Endodermal cell (in vitro differentiated cells): ENCODE measurements around the gene ERBB4. TPM values are rescaled to one million over a fixed set of nuclear protein-coding genes. Genes with fewer than 3 reads are reported as not detected.
A peak's percentile ranks its signal among the peaks of the same experiment; 100 is the strongest.

Experiments
- DNase-seq: peaks from one replicate; pipeline ENCODE4 v3.0.0-alpha.2; 2017
- H3K27ac ChIP-seq: 2 replicates; pipeline ENCODE4 v1.5.1; 2013; ENCODE audit warnings: mild to moderate bottlenecking, low read depth, low read length, moderate library complexity
- H3K27me3 ChIP-seq: 2 replicates; pipeline ENCODE4 v1.6.1; 2013; ENCODE audit warnings: mild to moderate bottlenecking, low read length, moderate library complexity; ENCODE audit not compliant: insufficient read depth, control insufficient read depth, poor library complexity, severe bottlenecking
- H3K36me3 ChIP-seq: 2 replicates; pipeline ENCODE4 v1.7.0; 2013; ENCODE audit warnings: mild to moderate bottlenecking, low read length, moderate library complexity; ENCODE audit not compliant: control insufficient read depth, insufficient read depth
- H3K4me1 ChIP-seq: one replicate; pipeline ENCODE4 v1.7.0; 2013; ENCODE audit warnings: low read length; ENCODE audit not compliant: control insufficient read depth, insufficient read depth
- H3K4me3 ChIP-seq: 2 replicates; pipeline ENCODE4 v1.5.1; 2013; ENCODE audit warnings: mild to moderate bottlenecking, low read length, moderate library complexity
- H3K9ac ChIP-seq: 2 replicates; pipeline ENCODE4 v1.6.1; 2013; ENCODE audit warnings: mild to moderate bottlenecking, low read length, moderate library complexity; ENCODE audit not compliant: poor library complexity, severe bottlenecking; ENCODE audit errors: extremely low read depth
- H3K9me3 ChIP-seq: 2 replicates; pipeline ENCODE4 v1.6.1; 2013; ENCODE audit warnings: mild to moderate bottlenecking, low read length, moderate library complexity; ENCODE audit not compliant: control insufficient read depth
- H3K27ac Mint-ChIP-seq: 2 replicates; pipeline ENCODE4 v1.8.0; 2020; ENCODE audit warnings: mixed read lengths
- H3K27me3 Mint-ChIP-seq: 2 replicates; pipeline ENCODE4 v1.8.0; 2021; ENCODE audit warnings: mild to moderate bottlenecking, mixed read lengths; ENCODE audit not compliant: insufficient read depth
- H3K36me3 Mint-ChIP-seq: 2 replicates; pipeline ENCODE4 v1.8.0; 2020; ENCODE audit warnings: low read depth, mixed read lengths
- H3K4me1 Mint-ChIP-seq: 2 replicates; pipeline ENCODE4 v1.8.0; 2020; ENCODE audit warnings: mixed read lengths
- H3K4me3 Mint-ChIP-seq: 2 replicates; pipeline ENCODE4 v1.8.0; 2020; ENCODE audit warnings: mild to moderate bottlenecking, moderate library complexity, mixed read lengths
- H3K9me3 Mint-ChIP-seq: 2 replicates; pipeline ENCODE4 v1.8.0; 2020; ENCODE audit warnings: mild to moderate bottlenecking, mixed read lengths
- WGBS, 2 experiments: methylation state at CpG; one replicate each; pipeline versions ENCODE4 v1.1.5 to v1.1.7; 2013; ENCODE audit warnings: missing lambda C conversion rate in 2 of 2, mixed read lengths in 1 of 2; ENCODE audit not compliant: insufficient coverage in 1 of 2, insufficient read length in 1 of 2; 5-methylcytosine and 5-hydroxymethylcytosine counted together
- total RNA-seq, 2 donors: library from RNA; stranded (reverse); fragmentation: NEBNext Ultra II Directional in 1 of 2; extraction: Animal tissue kit (Norgen Biotek cat#: 25700) in 1 of 2; gene quantifications; 2 replicates in 1 of 2; 3 replicates in 1 of 2; pipeline ENCODE4 v1.2.1, GENCODE V29; 2021
- TF ChIP-seq, protein P1 (sequence below): fragments of 200-600 bp; sonication (generic); conservative IDR thresholded peaks from 2 replicates; pipeline ENCODE4 v1.5.0; 2021; ENCODE audit warnings: antibody characterized with exemption, mild to moderate bottlenecking

Gene ERBB4
- total RNA-seq, 2 donors from 2014 or later = 154 to 158 TPM

DNA sequence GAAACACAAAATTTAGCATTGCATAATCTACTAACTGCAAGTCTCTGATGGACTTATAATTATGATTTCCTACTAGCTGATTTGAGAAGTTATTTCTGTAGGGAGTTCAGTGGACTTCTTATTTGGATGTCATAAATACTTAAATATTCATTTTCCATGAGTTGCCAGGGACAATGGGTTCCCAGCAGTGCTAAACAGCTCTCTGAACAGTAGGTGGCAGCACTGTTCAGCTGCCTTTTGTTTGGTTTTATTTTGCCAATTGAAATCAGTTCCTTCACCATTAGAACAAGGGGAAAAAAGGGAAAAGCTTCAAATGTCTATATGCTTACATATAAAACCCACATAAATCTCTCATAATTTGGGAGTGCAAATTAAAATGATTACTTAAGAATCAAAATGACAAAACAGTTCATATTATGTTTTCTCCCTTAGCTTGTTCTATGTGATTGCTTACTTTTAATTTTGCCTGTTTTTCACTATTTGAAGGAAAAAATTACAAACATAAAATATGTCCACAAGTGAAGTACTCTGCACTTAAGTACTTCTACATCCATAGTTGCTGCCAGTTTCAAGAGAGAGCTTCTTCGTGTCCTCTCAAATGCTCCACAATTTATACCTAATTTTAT, 1083.3 kb downstream of the ERBB4 start:
- H3K9me3 ChIP-seq = peaks cover 3% of the 10 kb centered on the region
- Mint-ChIP-seq H3K27ac (peak overlapping the region; percentile 46), H3K36me3 (peaks cover 16% of the 10 kb centered on the region), H3K4me3 (no peak overlapping the region), H3K27me3 (no peaks in the 10 kb centered on the region), H3K9me3 (no peaks in the 10 kb centered on the region), H3K4me1 (peaks cover 14% of the 10 kb centered on the region)
- H3K4me3 ChIP-seq = no peak overlapping the region
- H3K36me3 ChIP-seq = no peaks in the 10 kb centered on the region
- TF ChIP-seq, protein P1, sequence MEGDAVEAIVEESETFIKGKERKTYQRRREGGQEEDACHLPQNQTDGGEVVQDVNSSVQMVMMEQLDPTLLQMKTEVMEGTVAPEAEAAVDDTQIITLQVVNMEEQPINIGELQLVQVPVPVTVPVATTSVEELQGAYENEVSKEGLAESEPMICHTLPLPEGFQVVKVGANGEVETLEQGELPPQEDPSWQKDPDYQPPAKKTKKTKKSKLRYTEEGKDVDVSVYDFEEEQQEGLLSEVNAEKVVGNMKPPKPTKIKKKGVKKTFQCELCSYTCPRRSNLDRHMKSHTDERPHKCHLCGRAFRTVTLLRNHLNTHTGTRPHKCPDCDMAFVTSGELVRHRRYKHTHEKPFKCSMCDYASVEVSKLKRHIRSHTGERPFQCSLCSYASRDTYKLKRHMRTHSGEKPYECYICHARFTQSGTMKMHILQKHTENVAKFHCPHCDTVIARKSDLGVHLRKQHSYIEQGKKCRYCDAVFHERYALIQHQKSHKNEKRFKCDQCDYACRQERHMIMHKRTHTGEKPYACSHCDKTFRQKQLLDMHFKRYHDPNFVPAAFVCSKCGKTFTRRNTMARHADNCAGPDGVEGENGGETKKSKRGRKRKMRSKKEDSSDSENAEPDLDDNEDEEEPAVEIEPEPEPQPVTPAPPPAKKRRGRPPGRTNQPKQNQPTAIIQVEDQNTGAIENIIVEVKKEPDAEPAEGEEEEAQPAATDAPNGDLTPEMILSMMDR = peak; percentile 97
- peak; percentile 81 for DNase-seq
- WGBS, 2 experiments = 93 to 100% methylated on average over 1 of the region's 1 CpG
- peaks cover 7% of the 10 kb centered on the region for H3K4me1 ChIP-seq
- no peak overlapping the region for H3K9ac ChIP-seq
- H3K27me3 ChIP-seq = no peaks in the 10 kb centered on the region
- peak overlapping the region; percentile 90 for H3K27ac ChIP-seq

DNA sequence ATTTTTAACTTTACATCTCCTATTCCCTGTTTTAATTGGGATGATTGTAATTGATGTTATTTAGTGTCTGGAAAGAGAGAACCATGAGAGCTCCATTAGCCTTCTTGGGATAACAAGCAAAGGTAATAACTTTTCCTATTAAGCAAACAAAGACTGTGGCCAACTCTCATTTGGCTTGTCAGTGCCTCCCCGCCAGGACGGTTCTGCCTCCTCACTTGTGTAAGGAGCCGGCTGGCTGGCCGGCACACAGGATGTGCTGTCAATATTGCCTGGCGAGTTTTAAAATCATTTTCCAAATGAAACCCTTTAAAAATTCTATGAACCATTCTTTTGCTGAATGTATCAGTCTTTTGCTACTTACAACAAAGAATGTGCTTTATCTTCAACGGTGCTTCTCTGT, 1083.9 kb downstream of the ERBB4 start:
- H3K27me3 ChIP-seq = no peaks in the 10 kb centered on the region
- peak overlapping the region; percentile 46 for H3K27ac Mint-ChIP-seq
- DNase-seq = no peak
- H3K4me1 Mint-ChIP-seq = peaks cover 14% of the 10 kb centered on the region
- no peaks in the 10 kb centered on the region for H3K9me3 Mint-ChIP-seq
- peak overlapping the region; percentile 90 for H3K27ac ChIP-seq
- no peak overlapping the region for H3K4me3 ChIP-seq
- no peaks in the 10 kb centered on the region for H3K27me3 Mint-ChIP-seq
- peaks cover 3% of the 10 kb centered on the region for H3K9me3 ChIP-seq
- H3K36me3 Mint-ChIP-seq = peaks cover 17% of the 10 kb centered on the region
- H3K9ac ChIP-seq = no peak overlapping the region
- peaks cover 7% of the 10 kb centered on the region for H3K4me1 ChIP-seq
- TF ChIP-seq, protein P1 = no peak
- H3K36me3 ChIP-seq = no peaks in the 10 kb centered on the region
- 28 to 72% methylated on average over 4 to 6 of the region's 6 CpGs for WGBS, 2 experiments
- H3K4me3 Mint-ChIP-seq = no peak overlapping the region

GRCh38 chr2:211453311-211453887, 1085.2 kb downstream of the ERBB4 start:
- Histone ChIP-seq H3K4me3 (no peak overlapping the region), H3K4me1 (peaks cover 7% of the 10 kb centered on the region), H3K36me3 (no peaks in the 10 kb centered on the region), H3K27me3 (no peaks in the 10 kb centered on the region), H3K27ac (no peak overlapping the region), H3K9me3 (no peaks in the 10 kb centered on the region), H3K9ac (no peak overlapping the region)
- no peaks in the 10 kb centered on the region for H3K9me3 Mint-ChIP-seq
- no peak overlapping the region for H3K27ac Mint-ChIP-seq
- peaks cover 14% of the 10 kb centered on the region for H3K4me1 Mint-ChIP-seq
- H3K36me3 Mint-ChIP-seq = peaks cover 7% of the 10 kb centered on the region
- no peak for DNase-seq
- H3K4me3 Mint-ChIP-seq = no peak overlapping the region
- TF ChIP-seq, protein P1 = no peak
- 67 to 96% methylated on average over 1 to 6 of the region's 6 CpGs for WGBS, 2 experiments
- no peaks in the 10 kb centered on the region for H3K27me3 Mint-ChIP-seq
